ENCODE data around the gene TSTD1. TPM values are rescaled to one million over a fixed set of nuclear protein-coding genes. Genes with fewer than 3 reads are reported as not detected.
"Not testable (repeated sequence)": the region's sequence is repeated elsewhere in the genome, so short reads cannot be mapped to it uniquely, and the experiment has no call there.

Gene TSTD1
- total RNA-seq, 4 donors from 2014 or later: 33.0 to 152 (median 78.8) TPM

DNA sequence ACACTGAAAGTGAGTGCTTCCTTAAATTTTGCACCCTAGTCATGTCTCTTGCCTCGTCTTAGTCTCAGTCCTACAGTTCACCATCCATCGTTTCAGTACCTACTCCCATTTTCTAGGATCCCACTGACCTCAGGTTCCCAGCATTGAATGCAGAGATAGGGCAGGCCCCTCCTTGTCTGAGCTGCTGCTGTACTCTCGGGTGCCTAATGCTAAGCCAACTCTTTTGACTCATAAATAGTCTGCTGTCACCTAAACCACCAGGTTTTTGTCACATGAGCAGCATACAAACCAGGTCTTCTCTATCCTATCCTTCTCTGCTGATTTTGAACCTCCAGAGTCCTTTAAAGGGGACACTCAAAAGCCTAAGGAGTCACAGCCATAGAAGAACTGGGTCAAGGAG lies 27.9 kb upstream of the TSTD1 start:
- Histone ChIP-seq H3K27ac (peak overlapping the region in 1 of 4 donors; percentile 4), H3K36me3 (no peaks in the 10 kb centered on the region), H3K4me3 (peak overlapping the region in 1 of 4 donors; percentile 62), H3K9me3 (no peaks in the 10 kb centered on the region), H3K27me3 (no peaks in the 10 kb centered on the region), H3K4me1 (peaks cover 0 to 19% (median 2%) of the 10 kb centered on the region in 4 donors)
- no peak for DNase-seq
- no peak for TF ChIP-seq CTCF (IDR thresholded peaks at IDR 0.05)
- no peak for TF ChIP-seq POLR2A (IDR thresholded peaks at IDR 0.05)

- H3K9me3 ChIP-seq, H3K36me3 ChIP-seq, H3K27ac ChIP-seq, H3K27me3 ChIP-seq, DNase-seq, H3K4me3 ChIP-seq: not testable (repeated sequence)
- H3K4me1 ChIP-seq: peaks cover 0 to 19% (median 2%) of the 10 kb centered on the region in 4 donors
These were observed 26.9 kb upstream of the TSTD1 start for GRCh38 chr1:161065681-161066080.

DNA sequence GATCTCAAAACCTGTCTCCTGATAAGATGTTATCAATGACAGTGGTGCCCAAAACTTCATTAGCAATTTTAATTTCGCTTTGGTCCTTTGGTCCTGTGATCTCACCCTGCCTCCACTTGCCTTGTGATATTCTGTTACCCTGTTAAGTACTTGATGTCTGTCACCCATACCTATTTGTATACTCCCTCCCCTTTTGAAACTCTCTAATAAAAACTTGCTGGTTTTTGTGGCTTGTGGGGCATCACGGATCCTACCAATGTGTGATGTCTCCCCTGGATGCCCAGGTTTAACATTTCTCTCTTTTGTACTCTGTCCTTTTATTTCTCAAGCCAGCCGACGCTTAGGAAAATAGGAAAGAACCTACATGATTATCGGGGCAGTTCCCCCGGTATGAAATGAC lies 25.2 kb upstream of the TSTD1 start:
- not testable (repeated sequence) for H3K9me3 ChIP-seq, H3K4me3 ChIP-seq, H3K27ac ChIP-seq, H3K36me3 ChIP-seq, DNase-seq, H3K27me3 ChIP-seq
- peaks cover 0 to 19% (median 0%) of the 10 kb centered on the region in 4 donors for H3K4me1 ChIP-seq

DNA sequence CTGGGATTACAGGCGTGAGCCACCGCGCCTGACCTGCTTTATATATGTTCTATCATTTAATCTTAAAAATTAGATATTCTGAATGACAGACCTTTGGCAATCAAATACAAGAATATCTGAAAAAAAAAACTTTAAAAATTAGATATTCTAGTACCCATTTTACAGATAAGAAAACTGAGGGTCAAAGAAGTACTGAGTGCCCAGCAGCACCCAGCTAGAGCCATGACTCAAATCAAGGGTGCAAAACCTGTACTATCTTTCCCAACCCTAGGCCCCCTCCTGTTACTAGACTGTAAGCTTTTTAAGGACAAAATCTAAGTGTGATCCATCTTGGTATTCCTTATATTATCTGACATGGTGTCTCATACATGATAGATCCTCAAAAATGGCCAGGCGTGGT lies 22.7 kb upstream of the TSTD1 start:
- Histone ChIP-seq H3K27me3 (no peaks in the 10 kb centered on the region), H3K4me3 (no peak overlapping the region), H3K36me3 (no peaks in the 10 kb centered on the region), H3K4me1 (peaks cover 0 to 5% (median 0%) of the 10 kb centered on the region in 4 donors), H3K27ac (no peak overlapping the region), H3K9me3 (no peaks in the 10 kb centered on the region)
- TF ChIP-seq CTCF (IDR thresholded peaks at IDR 0.05) (no peak), POLR2A (IDR thresholded peaks at IDR 0.05) (no peak)
- no peak for DNase-seq

DNA sequence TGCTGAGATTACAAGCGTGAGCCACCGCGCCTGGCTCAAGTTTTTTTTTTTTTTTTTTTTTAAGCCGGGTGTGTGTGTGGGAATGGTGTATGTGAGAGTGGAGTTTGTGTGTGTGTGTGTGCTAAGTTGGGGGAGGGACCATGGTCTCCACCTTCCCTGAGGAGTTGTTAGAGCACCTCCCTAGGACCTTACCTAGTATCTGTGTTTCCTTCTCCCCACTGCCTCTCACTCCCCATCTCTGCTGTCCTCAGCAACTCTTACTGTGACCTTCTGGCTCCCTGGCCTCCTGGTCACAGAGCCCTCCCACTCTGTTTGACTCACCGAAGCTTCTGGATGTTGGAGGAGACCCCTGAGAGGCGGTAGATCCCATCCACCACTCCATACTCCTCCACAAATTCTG lies 20.5 kb upstream of the TSTD1 start:
- Histone ChIP-seq H3K9me3 (no peaks in the 10 kb centered on the region), H3K27ac (no peak overlapping the region), H3K36me3 (no peaks in the 10 kb centered on the region), H3K27me3 (peaks cover 0 to 3% of the 10 kb centered on the region in 2 donors), H3K4me1 (no peaks in the 10 kb centered on the region), H3K4me3 (no peak overlapping the region)
- DNase-seq: no peak
- no peak for TF ChIP-seq CTCF (IDR thresholded peaks at IDR 0.05)
- TF ChIP-seq POLR2A (IDR thresholded peaks at IDR 0.05): no peak

DNA sequence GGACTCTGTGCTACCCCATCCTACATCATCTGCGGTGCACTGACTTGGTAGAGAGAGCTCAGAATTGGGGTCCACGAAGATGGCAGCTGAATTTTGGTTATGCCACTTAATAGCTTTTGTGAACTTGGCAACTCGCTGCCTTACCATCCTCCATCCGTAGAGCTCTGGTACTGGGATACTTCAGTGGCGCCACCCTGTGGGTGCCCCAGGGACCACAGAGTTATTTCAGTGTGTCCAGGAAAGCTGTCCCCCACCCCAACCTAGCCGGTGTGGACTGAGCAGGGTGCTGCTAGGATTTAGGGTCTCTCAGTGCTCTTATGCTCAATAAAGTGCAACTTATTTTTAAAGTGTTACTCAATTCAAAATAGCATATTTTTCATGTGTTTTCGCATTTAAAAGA lies 16.0 kb upstream of the TSTD1 start:
- Histone ChIP-seq H3K9me3 (no peaks in the 10 kb centered on the region), H3K27me3 (peaks cover 0 to 3% of the 10 kb centered on the region in 2 donors), H3K4me3 (no peak overlapping the region), H3K4me1 (peaks cover 0 to 7% (median 0%) of the 10 kb centered on the region in 4 donors), H3K36me3 (peaks cover 0 to 21% (median 0%) of the 10 kb centered on the region in 3 donors), H3K27ac (no peak overlapping the region)
- TF ChIP-seq POLR2A (IDR thresholded peaks at IDR 0.05) (no peak), CTCF (IDR thresholded peaks at IDR 0.05) (no peak)
- no peak for DNase-seq

- Histone ChIP-seq H3K4me3 (no peak overlapping the region), H3K4me1 (peaks cover 0 to 7% (median 0%) of the 10 kb centered on the region in 4 donors), H3K9me3 (no peaks in the 10 kb centered on the region), H3K27ac (no peak overlapping the region), H3K36me3 (peaks cover 0 to 25% (median 0%) of the 10 kb centered on the region in 3 donors), H3K27me3 (peaks cover 0 to 3% of the 10 kb centered on the region in 2 donors)
- TF ChIP-seq CTCF (IDR thresholded peaks at IDR 0.05): no peak
- no peak for DNase-seq
These were observed 15.5 kb upstream of the TSTD1 start for GRCh38 chr1:161054232-161054631.

All from Peyer's patch (tissue), 4 donors.